Dendritic cell treated with granulocyte-macrophage colony-stimulating factor and Interleukin-4, amounts not matched to agents 40 ng/mL and 50 ng/mL, for 4 days (primary cell): ENCODE results near the gene SUPT3H.
"Not testable (repeated sequence)": the region's sequence is repeated elsewhere in the genome, so short reads cannot be mapped to it uniquely, and the experiment has no call there.

Source experiments
- H3K27ac Mint-ChIP-seq: one replicate; pipeline ENCODE4 v1.8.0; 2022; ENCODE audit warnings: mild to moderate bottlenecking, mixed read lengths
- H3K27me3 Mint-ChIP-seq: one replicate; pipeline ENCODE4 v1.8.0; 2022; ENCODE audit warnings: mild to moderate bottlenecking, mixed read lengths
- H3K36me3 Mint-ChIP-seq: one replicate; pipeline ENCODE4 v1.8.0; 2022; ENCODE audit warnings: low read depth, mixed read lengths
- H3K4me1 Mint-ChIP-seq: one replicate; pipeline ENCODE4 v1.8.0; 2022; ENCODE audit warnings: low read depth, mixed read lengths
- H3K4me3 Mint-ChIP-seq: one replicate; pipeline ENCODE4 v1.8.0; 2022; ENCODE audit warnings: mild to moderate bottlenecking, moderate library complexity, mixed read lengths
- H3K9me3 Mint-ChIP-seq: one replicate; pipeline ENCODE4 v1.8.0; 2022; ENCODE audit warnings: mixed read lengths
- intact Hi-C: fragments of 100-400 bp; cut with micrococcal nuclease; formaldehyde crosslinking; loops from one replicate; pipeline ENCODE4 v1.15.0; 2022

SUPT3H gene

DNA sequence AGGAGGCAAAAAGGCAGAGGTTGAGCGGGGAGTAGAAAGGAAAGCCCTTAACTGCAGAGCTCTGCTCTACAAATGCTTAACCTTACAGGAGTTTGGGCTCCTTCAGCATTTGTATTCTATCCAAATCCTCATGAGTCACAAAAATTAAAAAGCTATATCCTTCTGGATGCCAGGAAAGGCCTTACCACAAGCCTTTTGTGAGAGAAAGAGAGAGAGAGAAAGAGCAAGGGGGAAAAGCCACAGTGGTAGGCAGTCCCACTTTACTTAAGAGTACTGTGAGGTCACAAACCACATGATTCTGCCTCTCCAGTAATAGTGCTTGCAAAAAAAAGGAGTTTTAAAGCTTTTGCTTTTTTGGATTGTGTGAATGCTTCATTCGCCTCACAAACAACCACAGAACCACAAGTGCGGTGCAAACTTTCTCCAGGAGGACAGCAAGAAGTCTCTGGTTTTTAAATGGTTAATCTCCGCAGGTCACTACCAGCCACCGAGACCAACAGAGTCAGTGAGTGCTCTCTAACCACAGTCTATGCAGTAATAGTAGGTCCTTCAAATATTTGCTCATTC, 49.7 kb downstream of the SUPT3H start, which contains the start of gene RUNX2:
Gene RUNX2 (plus strand): TSS at position 375 of the 567 bp plus-strand sequence. CDS start 397 bp downstream, outside the sequence.
- intact Hi-C loops = no loop called here
- no peak within 1 kb of the TSS for H3K4me3 Mint-ChIP-seq
- no peaks in the 10 kb centered on the region for H3K9me3 Mint-ChIP-seq
- H3K27ac Mint-ChIP-seq = no peak within 1 kb of the TSS
- H3K4me1 Mint-ChIP-seq = peaks cover 21% of the 10 kb centered on the region
- H3K36me3 Mint-ChIP-seq = no peaks in the 10 kb centered on the region
- H3K27me3 Mint-ChIP-seq = no peaks in the 10 kb centered on the region

DNA sequence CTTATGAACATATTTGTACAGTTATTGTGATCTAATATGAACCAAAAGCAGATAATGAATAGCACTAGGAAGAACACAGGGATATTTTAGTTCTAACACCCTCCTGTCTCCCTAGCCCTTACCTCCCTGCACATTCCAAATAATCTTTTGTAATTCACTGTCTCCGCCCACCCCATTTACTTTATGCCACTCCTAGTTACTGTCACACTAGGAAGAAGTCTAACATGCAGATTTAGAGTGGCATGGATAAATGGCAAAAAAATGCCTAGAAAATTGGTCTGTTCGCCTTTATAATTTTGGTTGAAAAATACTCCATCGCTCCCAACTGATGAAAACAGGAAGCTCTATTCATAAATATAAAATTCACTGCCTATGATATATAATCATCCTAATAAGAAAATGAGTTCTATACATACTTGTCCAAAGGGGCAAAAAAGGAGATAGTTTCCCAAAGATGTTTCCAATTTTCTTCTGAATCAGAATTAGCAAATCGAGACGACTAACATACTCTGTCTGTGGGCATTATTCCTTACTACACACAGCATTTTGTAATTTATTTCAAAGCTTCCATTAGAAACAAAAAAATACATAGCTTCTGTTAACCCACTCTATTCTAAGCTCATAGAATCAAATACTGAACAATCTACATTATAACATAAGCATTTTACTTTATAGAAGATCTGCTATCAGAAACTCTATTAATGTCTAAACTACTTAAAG, 50.9 kb downstream of the SUPT3H start:
- H3K36me3 Mint-ChIP-seq = no peaks in the 10 kb centered on the region
- H3K4me1 Mint-ChIP-seq = peaks cover 21% of the 10 kb centered on the region
- intact Hi-C loops = no loop called here
- no peak overlapping the region for H3K27ac Mint-ChIP-seq
- H3K27me3 Mint-ChIP-seq = no peaks in the 10 kb centered on the region
- H3K4me3 Mint-ChIP-seq = no peak overlapping the region
- H3K9me3 Mint-ChIP-seq = no peaks in the 10 kb centered on the region

DNA sequence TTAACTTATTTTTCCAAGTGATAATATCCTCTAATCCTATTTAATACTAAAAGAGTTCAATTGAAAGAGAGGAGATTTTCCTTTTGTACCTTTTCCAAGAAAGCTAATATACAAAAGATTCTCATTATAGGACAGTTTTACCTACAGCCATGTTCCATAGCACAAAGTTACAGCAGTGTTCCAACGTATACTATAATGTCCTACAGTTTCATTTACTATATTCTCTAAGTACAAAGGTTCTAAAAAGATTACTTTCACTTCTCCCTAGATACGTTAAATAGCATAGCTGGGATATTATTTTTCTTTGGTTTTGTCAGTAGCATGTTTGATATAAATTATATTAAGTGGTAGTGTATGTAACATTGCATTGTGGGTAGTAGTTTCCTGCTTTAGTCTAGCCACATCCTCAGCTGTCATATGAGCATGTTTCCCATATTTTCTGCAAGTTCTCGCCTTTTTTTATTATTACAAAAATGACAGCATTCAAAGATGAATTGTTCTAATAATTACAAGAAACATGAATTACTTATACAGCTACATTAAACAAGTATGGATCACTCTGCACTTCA, 54.0 kb downstream of the SUPT3H start:
- intact Hi-C loops = no loop called here
- H3K36me3 Mint-ChIP-seq = no peaks in the 10 kb centered on the region
- no peak overlapping the region for H3K4me3 Mint-ChIP-seq
- H3K4me1 Mint-ChIP-seq = peaks cover 21% of the 10 kb centered on the region
- H3K27ac Mint-ChIP-seq = no peak overlapping the region
- no peaks in the 10 kb centered on the region for H3K27me3 Mint-ChIP-seq
- H3K9me3 Mint-ChIP-seq = no peaks in the 10 kb centered on the region

DNA sequence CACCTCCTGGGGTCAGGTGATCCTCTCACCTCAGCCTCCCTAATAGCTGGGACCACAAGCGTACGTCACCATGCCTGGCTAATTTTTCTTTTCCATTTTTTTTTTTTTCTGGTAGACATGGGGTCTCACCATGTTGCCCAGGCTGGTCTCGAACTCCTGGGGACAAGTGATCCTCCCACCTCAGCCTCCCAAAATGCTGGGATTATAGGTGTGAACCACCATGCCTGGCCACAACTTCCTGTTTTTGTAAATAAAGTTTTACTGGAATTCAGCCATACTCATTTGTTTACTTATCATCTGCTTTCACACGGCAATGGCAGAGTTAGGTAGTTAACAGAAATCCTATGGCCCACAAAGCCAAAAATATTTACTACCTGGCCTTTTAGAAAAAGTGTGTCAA, 57.4 kb downstream of the SUPT3H start:
- Mint-ChIP-seq H3K27me3 (no peaks in the 10 kb centered on the region), H3K27ac (no peak overlapping the region), H3K4me3 (no peak overlapping the region), H3K9me3 (no peaks in the 10 kb centered on the region), H3K36me3 (no peaks in the 10 kb centered on the region), H3K4me1 (peaks cover 6% of the 10 kb centered on the region)
- intact Hi-C loops = no loop called here

DNA sequence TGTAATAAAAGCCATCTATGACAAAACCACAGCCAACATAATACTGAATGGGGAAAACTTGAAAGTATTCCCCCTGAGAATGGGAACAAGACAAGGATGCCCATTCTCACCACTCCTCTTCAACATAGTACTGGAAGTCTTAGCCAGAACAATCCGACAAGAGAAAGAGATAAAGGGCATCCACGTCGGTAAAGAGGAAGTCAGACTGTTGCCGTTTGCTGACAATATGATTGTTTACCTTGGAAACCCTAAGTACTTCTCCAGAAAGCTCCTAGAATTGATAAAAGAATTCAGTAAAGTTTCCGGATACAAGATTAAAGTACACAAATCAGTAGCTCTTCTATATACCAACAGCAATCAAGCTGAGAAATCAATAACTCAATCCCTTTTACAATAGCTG, 63.6 kb downstream of the SUPT3H start:
- intact Hi-C loops = no loop called here
- H3K36me3 Mint-ChIP-seq = no peaks in the 10 kb centered on the region
- H3K4me3 Mint-ChIP-seq = no peak overlapping the region
- H3K27ac Mint-ChIP-seq = no peak overlapping the region
- H3K9me3 Mint-ChIP-seq = no peaks in the 10 kb centered on the region
- peaks cover 4% of the 10 kb centered on the region for H3K4me1 Mint-ChIP-seq
- no peaks in the 10 kb centered on the region for H3K27me3 Mint-ChIP-seq

DNA sequence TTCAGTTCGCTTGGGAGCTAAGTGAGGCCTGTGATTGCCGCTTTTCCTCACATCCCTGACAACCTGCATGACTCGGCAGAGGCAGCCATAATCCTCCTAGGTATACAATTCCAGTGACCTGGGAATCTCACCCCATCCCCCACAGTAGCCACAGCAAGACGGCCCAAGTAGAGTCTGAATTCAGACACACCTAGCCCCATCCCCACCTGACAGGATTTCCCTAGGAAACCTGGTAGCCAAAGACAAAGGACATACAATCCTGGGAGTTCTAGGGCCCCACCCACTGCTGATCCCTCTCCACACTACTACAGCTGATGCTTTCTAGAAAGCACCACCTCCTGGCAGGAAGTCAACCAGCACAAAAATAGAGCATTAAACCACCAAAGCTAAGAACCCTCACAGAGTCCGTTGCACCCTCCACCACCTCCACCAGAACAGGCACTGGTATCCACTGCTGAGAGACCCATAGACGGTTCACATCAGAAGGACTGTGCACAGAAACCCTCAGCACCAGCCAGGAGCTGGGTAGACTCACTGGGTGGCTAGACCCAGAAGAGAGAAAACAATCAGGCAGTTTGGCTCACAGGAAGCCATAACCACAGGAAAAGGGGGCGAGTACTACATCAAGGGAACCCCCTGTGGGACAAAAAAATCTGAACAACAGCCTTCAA, 67.5 kb downstream of the SUPT3H start:
- H3K36me3 Mint-ChIP-seq = no peaks in the 10 kb centered on the region
- no peak overlapping the region for H3K27ac Mint-ChIP-seq
- H3K9me3 Mint-ChIP-seq = peaks cover 9% of the 10 kb centered on the region
- peaks cover 4% of the 10 kb centered on the region for H3K4me1 Mint-ChIP-seq
- no peaks in the 10 kb centered on the region for H3K27me3 Mint-ChIP-seq
- H3K4me3 Mint-ChIP-seq = no peak overlapping the region
- intact Hi-C loops = no loop called here

DNA sequence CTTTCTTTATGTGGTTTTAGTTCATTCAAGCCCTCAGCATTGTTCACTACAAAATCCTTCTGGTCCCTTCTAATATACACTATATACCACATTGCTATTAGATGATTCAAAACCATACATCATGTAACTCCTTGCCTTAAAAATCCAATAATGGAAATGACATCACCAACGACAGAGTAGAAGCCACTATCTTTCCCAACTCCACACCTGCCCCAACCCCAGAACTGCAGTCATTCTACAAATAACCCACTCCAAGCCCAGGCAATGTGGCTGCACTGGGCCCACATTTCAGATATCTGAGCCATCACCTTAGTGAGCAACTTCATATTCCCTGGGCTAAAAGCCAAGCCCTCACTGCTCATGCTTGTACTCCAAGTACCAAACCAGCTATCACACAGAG, 72.2 kb downstream of the SUPT3H start:
- H3K27me3 Mint-ChIP-seq = no peaks in the 10 kb centered on the region
- no peak overlapping the region for H3K4me3 Mint-ChIP-seq
- H3K27ac Mint-ChIP-seq = no peak overlapping the region
- intact Hi-C loops = no loop called here
- H3K4me1 Mint-ChIP-seq = peaks cover 9% of the 10 kb centered on the region
- peaks cover 9% of the 10 kb centered on the region for H3K9me3 Mint-ChIP-seq
- H3K36me3 Mint-ChIP-seq = no peaks in the 10 kb centered on the region

DNA sequence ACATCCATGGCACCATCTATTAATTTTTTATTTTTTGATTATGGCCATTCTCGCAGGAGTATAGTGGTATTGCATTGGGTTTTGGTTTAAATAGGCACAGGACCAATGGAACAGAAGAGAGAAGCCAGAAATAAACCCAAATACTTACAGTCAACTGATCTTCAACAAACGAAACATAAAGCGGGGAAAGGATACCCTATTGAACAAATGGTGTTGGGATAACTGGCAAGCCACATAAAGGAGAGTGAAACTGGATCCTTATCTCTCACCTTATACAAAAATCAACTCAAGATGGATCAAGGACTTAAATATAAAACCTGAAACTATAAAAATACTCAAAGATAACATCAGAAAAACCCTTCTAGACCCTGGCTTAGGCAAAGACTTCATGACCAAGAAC, 74.9 kb downstream of the SUPT3H start:
- H3K27ac Mint-ChIP-seq = no peak overlapping the region
- no peaks in the 10 kb centered on the region for H3K27me3 Mint-ChIP-seq
- peaks cover 9% of the 10 kb centered on the region for H3K9me3 Mint-ChIP-seq
- intact Hi-C loops = no loop called here
- H3K4me1 Mint-ChIP-seq = peaks cover 5% of the 10 kb centered on the region
- H3K4me3 Mint-ChIP-seq = no peak overlapping the region
- no peaks in the 10 kb centered on the region for H3K36me3 Mint-ChIP-seq

DNA sequence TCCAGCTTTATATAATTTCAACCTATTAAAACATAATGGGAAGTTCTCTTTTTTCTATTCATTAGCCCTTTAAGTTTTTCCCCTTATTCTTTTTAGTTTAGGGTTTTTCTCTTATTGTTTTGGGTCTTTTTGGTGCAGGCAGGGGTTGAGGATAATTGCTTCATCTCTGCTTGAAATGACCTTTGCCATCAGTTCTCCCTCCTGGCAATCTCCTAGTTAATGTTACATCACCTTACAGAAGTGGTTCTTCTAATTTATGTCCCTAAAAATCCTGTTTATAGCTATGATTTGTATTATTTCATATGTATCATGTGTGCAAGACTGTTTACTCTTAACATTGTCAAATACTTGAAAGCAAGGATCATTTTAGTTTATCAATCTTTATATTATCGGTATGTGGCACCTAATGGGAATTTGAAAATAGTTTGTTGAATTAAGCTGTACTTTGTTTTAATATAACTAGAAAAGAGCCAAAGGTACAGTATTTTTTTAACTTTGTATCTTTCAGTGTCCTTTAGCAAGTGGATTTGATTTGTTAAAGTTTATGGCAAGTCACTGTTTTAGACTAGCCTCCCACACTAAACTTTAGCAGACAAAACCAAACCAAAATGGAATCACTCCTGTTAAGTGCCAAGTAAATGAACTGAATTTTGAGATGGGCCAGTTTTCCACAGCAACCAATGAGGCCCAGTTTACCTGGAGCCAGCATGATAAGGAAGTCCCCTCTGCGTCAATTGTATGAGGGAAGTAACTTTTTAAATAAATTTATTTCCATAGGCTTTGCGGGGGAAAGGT, 76.2 kb downstream of the SUPT3H start:
- Mint-ChIP-seq H3K9me3 (peaks cover 6% of the 10 kb centered on the region), H3K27ac (no peak overlapping the region), H3K4me1 (peaks cover 5% of the 10 kb centered on the region), H3K4me3 (no peak overlapping the region), H3K27me3 (no peaks in the 10 kb centered on the region), H3K36me3 (no peaks in the 10 kb centered on the region)
- intact Hi-C loops = no loop called here

DNA sequence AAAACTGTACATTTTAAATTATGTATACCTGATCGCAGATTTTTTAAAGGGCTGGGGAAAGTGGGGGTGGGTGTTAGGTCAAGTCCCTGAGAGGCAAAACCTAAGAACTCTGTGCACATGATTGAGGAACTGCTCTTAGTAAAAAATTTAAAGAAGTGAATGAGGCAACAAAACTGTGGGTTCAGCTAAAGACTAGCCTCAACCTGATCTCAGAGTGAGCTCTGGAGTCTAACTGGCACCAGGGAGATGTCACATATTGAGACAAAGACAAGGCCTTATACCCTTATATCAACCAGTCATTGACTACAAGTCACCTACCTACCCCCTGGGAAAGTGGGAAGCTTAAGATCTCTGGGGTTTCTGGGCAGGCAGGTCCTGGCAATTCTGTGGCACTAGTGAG, 77.0 kb downstream of the SUPT3H start:
- H3K9me3 Mint-ChIP-seq = no peaks in the 10 kb centered on the region
- H3K27ac Mint-ChIP-seq = no peak overlapping the region
- H3K27me3 Mint-ChIP-seq = no peaks in the 10 kb centered on the region
- H3K36me3 Mint-ChIP-seq = no peaks in the 10 kb centered on the region
- H3K4me3 Mint-ChIP-seq = no peak overlapping the region
- peaks cover 5% of the 10 kb centered on the region for H3K4me1 Mint-ChIP-seq
- intact Hi-C loops = no loop called here

DNA sequence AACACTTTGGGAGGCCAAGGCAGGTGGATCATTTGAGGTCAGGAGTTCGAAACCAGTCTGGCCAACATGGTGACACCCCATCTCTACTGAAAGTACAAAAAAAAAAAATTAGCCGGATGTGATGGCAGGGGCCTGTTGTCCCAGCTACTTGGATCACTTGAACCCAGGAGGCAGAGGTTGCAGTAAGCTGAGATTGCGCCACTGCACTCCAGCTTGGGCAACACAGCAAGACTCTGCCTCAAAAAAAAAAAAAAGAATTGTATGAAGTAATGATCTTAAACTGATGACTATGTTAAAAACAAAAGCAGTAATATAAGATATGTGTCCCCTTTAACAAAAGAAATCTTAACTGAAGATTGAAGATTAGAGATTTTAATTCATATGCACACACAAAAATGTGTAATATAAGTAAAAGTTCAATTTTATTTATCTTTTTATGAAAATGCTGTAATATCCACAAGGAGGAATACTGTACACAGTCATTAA, 78.6 kb downstream of the SUPT3H start:
- Mint-ChIP-seq H3K27me3 (no peaks in the 10 kb centered on the region), H3K27ac (no peak overlapping the region), H3K9me3 (no peaks in the 10 kb centered on the region), H3K4me3 (no peak overlapping the region), H3K36me3 (no peaks in the 10 kb centered on the region), H3K4me1 (peaks cover 5% of the 10 kb centered on the region)
- intact Hi-C loops = no loop called here

DNA sequence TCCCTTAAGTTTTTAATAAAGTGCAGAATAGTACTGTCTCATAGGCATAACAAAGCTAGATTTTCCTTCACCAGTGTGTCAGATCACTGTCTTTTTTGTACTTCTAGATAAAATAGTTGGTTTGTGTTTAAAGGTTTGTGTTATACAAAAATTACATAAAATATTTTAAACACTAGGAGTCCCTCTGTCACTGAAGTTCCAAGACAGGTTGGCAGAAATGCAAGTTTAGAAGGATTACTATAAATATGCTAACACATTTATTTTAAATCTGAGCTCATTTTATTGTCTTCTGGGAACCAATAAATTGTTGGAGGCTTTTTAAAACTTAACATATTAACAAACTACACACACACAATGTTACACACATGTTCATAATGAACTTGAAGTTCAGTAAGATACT, 80.4 kb downstream of the SUPT3H start:
- H3K27me3 Mint-ChIP-seq = no peaks in the 10 kb centered on the region
- intact Hi-C loops = no loop called here
- peaks cover 5% of the 10 kb centered on the region for H3K4me1 Mint-ChIP-seq
- H3K4me3 Mint-ChIP-seq = no peak overlapping the region
- no peaks in the 10 kb centered on the region for H3K36me3 Mint-ChIP-seq
- no peaks in the 10 kb centered on the region for H3K9me3 Mint-ChIP-seq
- no peak overlapping the region for H3K27ac Mint-ChIP-seq

DNA sequence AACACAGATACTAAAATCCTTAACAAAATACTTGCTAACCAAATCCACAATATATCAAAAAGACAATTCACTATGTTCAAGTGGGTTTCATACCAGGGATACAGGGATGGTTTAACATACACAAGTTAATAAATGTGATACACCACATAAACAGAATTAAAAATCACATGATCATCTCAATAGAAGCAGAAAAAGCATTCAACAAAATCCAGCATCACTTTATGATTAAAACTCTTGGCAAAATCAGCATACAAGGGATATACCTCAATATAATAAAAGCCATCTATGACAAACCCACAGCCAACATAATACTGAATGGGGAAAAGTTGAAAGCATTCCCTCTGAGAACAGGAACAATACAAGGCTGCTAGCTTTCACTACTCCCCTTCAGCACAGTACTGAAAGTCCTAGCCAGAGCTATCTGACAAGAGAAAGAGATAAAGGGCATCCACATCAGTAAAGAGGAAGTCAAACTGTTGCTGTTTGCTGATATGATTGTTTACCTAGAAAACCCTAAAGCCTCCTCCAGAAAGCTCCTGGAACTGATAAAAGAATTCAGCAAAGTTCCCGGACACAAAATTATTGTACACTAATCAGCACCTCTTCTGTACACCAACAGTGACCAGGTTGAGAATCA, 83.6 kb downstream of the SUPT3H start:
- intact Hi-C loops, H3K9me3 Mint-ChIP-seq, H3K4me3 Mint-ChIP-seq: not testable (repeated sequence)

More for the DNA sequence above, 83.6 kb downstream of the SUPT3H start:
- H3K4me1 Mint-ChIP-seq, H3K27ac Mint-ChIP-seq, H3K27me3 Mint-ChIP-seq, H3K36me3 Mint-ChIP-seq: not testable (repeated sequence)
